Glutamatergic neuron (in vitro differentiated cells): Measurements from ENCODE around the gene SERTAD2. TPM values are rescaled to one million over a fixed set of nuclear protein-coding genes. Genes with fewer than 3 reads are reported as not detected.

Experiments used
- DNase-seq: peaks from one replicate; pipeline ENCODE4 v3.0.0; 2022
- H3K27ac Mint-ChIP-seq: one replicate; pipeline ENCODE4 v1.8.0; 2020; ENCODE audit warnings: mild to moderate bottlenecking, mixed read lengths, inconsistent platforms; ENCODE audit not compliant: unreplicated experiment
- H3K27me3 Mint-ChIP-seq: one replicate; pipeline ENCODE4 v1.8.0; 2020; ENCODE audit warnings: mild to moderate bottlenecking, moderate library complexity, mixed read lengths, inconsistent platforms; ENCODE audit not compliant: unreplicated experiment
- H3K36me3 Mint-ChIP-seq: one replicate; pipeline ENCODE4 v1.8.0; 2020; ENCODE audit warnings: mild to moderate bottlenecking, mixed read lengths, inconsistent platforms; ENCODE audit not compliant: unreplicated experiment
- H3K4me1 Mint-ChIP-seq: one replicate; pipeline ENCODE4 v1.8.0; 2020; ENCODE audit warnings: mild to moderate bottlenecking, low read depth, mixed read lengths, inconsistent platforms; ENCODE audit not compliant: unreplicated experiment
- H3K4me3 Mint-ChIP-seq: one replicate; pipeline ENCODE4 v1.8.0; 2020; ENCODE audit warnings: mild to moderate bottlenecking, mixed read lengths, inconsistent platforms; ENCODE audit not compliant: unreplicated experiment
- H3K9me3 Mint-ChIP-seq: one replicate; pipeline ENCODE4 v1.8.0; 2020; ENCODE audit warnings: mild to moderate bottlenecking, moderate library complexity, mixed read lengths, inconsistent platforms; ENCODE audit not compliant: unreplicated experiment
- CTCF ChIP-seq: fragments of 200-600 bp; sonication (generic); IDR thresholded peaks from one replicate; pipeline ENCODE4 v1.5.0; 2021; ENCODE audit not compliant: partially characterized antibody, unreplicated experiment
- total RNA-seq: library from RNA; stranded (reverse); fragmentation: NEBNext Ultra II Directional; extraction: Animal tissue kit (Norgen Biotek cat#: 25700); gene quantifications from one replicate; pipeline ENCODE4 v1.2.1, GENCODE V29; 2021; ENCODE audit not compliant: unreplicated experiment

Gene SERTAD2
- total RNA-seq, 1 donor from 2014 or later, result 15.7 TPM

- no peak for DNase-seq
- Mint-ChIP-seq H3K4me3 (no peak overlapping the region), H3K27ac (no peak overlapping the region), H3K27me3 (no peaks in the 10 kb centered on the region), H3K9me3 (peaks cover 2% of the 10 kb centered on the region), H3K4me1 (peaks cover 7% of the 10 kb centered on the region), H3K36me3 (no peaks in the 10 kb centered on the region)
- TF ChIP-seq CTCF, result no peak
Observed at GRCh38 chr2:64610316-64610855, 43.3 kb downstream of the SERTAD2 start.

- Mint-ChIP-seq H3K27me3 (no peaks in the 10 kb centered on the region), H3K36me3 (no peaks in the 10 kb centered on the region), H3K4me1 (peaks cover 7% of the 10 kb centered on the region), H3K27ac (no peak overlapping the region), H3K9me3 (peaks cover 2% of the 10 kb centered on the region), H3K4me3 (peak overlapping the region; percentile 61)
- DNase-seq, result no peak
- TF ChIP-seq CTCF, result no peak
Observed at GRCh38 chr2:64609942-64610281, 43.8 kb downstream of the SERTAD2 start.

GRCh38 chr2:64609227-64609941 lies 44.3 kb downstream of the SERTAD2 start:
- peak; percentile 32 for TF ChIP-seq CTCF
- Mint-ChIP-seq H3K4me1 (peaks cover 7% of the 10 kb centered on the region), H3K9me3 (peaks cover 4% of the 10 kb centered on the region), H3K27ac (peak overlapping the region; percentile 8), H3K27me3 (no peaks in the 10 kb centered on the region), H3K36me3 (no peaks in the 10 kb centered on the region), H3K4me3 (peak overlapping the region; percentile 61)
- peak; percentile 66 for DNase-seq

- DNase-seq, result no peak
- Mint-ChIP-seq H3K4me3 (no peak overlapping the region), H3K36me3 (no peaks in the 10 kb centered on the region), H3K9me3 (peaks cover 6% of the 10 kb centered on the region), H3K27ac (no peak overlapping the region), H3K4me1 (peaks cover 7% of the 10 kb centered on the region), H3K27me3 (no peaks in the 10 kb centered on the region)
- no peak for TF ChIP-seq CTCF
Observed at GRCh38 chr2:64608867-64609226, 44.9 kb downstream of the SERTAD2 start.
